ENCODE data around the gene HOXB6. TPM values are rescaled to one million over a fixed set of nuclear protein-coding genes. Genes with fewer than 3 reads are reported as not detected.

Gene HOXB6
- total RNA-seq, 1 experiment from 2014 or later = 196 TPM

- peak overlapping the region; percentile 70 to 99 for H3K4me3 ChIP-seq (ENCODE audit: low read depth in 2 of 2, low read length in 2 of 2)
- peak overlapping the region; percentile 97 for H3K27ac ChIP-seq (ENCODE audit: low read length)
- no peaks in the 10 kb centered on the region for H3K27me3 ChIP-seq (ENCODE audit: control insufficient read depth, insufficient read depth, low read length)
- in situ Hi-C loops (cut with HindIII; ENCODE audit: low pct_unique_long_range_greater_than_20kb, low sequenced_read_pairs) = no loop called here
- DNase-seq (ENCODE audit: low read depth, low spot score) (no peak), ATAC-seq (no peak)
- H3K4me1 ChIP-seq (ENCODE audit: control insufficient read depth, insufficient read depth, low read length) = peaks cover 88% of the 10 kb centered on the region
- no TSS peak for BruUV-seq (replicated peaks)
- intact Hi-C loops (cut with micrococcal nuclease; ENCODE audit: unreplicated experiment) = loop anchor here (1.0 kb wide), 1 partner anchor 35 kb away; no protein-coding TSS in a partner anchor
- peaks cover 12% of the 10 kb centered on the region for H3K36me3 ChIP-seq (ENCODE audit: control insufficient read depth, insufficient read depth, low read length)
- no peaks in the 10 kb centered on the region for H3K9me3 ChIP-seq (ENCODE audit: control insufficient read depth, insufficient read depth, low read depth, low read length)
- TF ChIP-seq CTCF (IDR thresholded peaks at IDR 0.05) (no peak), REST (IDR thresholded peaks at IDR 0.05; ENCODE audit: insufficient read depth in 1 of 2, low read depth in 2 of 2, low read length in 1 of 2) (no peak), TCF7L2 (IDR thresholded peaks at IDR 0.05; ENCODE audit: low read depth, low read length) (peak; percentile 89), SIN3A (IDR thresholded peaks at IDR 0.05; ENCODE audit: borderline replicate concordance, insufficient read depth, low read depth, low read length) (0 out of 2 replicates have a peak, but pooled peaks have one; percentile 56), POLR2AphosphoS5 (IDR thresholded peaks at IDR 0.05; ENCODE audit: low read depth, low read length) (peak; percentile 34)
- ChIA-PET POLR2A (interaction anchor here (1.2 kb wide), 2 partner anchors 9 to 30 kb away, joined by 3 to 4 read pairs; no protein-coding TSS in a partner anchor), CTCF (no interaction called here)
Measured at GRCh38 chr17:48575066-48575582, 29.7 kb downstream of the HOXB6 start.

GRCh38 chr17:48574505-48575065, 30.2 kb downstream of the HOXB6 start:
- POLR2A ChIA-PET = interaction anchor here (0.7 to 1.2 kb wide), 3 partner anchors 8 to 113 kb away, joined by 3 to 4 read pairs (median 3); no protein-coding TSS in a partner anchor
- peak overlapping the region; percentile 97 for H3K27ac ChIP-seq (ENCODE audit: low read length)

More at GRCh38 chr17:48574505-48575065, 30.2 kb downstream of the HOXB6 start:
- H3K9me3 ChIP-seq (ENCODE audit: control insufficient read depth, insufficient read depth, low read depth, low read length) = no peaks in the 10 kb centered on the region
- intact Hi-C loops (cut with micrococcal nuclease; ENCODE audit: unreplicated experiment) (loop anchor here (1.0 kb wide), 1 partner anchor 36 kb away; no protein-coding TSS in a partner anchor), in situ Hi-C loops (cut with HindIII; ENCODE audit: low pct_unique_long_range_greater_than_20kb, low sequenced_read_pairs) (no loop called here)
- BruUV-seq (replicated peaks) = no TSS peak
- TF ChIP-seq CTCF (IDR thresholded peaks at IDR 0.05) = no peak
- TF ChIP-seq REST (IDR thresholded peaks at IDR 0.05; ENCODE audit: insufficient read depth in 1 of 2, low read depth in 2 of 2, low read length in 1 of 2) = no peak
- 0 out of 2 replicates have a peak, but pooled peaks have one; percentile 69 for TF ChIP-seq SIN3A (IDR thresholded peaks at IDR 0.05; ENCODE audit: borderline replicate concordance, insufficient read depth, low read depth, low read length)
- TF ChIP-seq POLR2AphosphoS5 (IDR thresholded peaks at IDR 0.05; ENCODE audit: low read depth, low read length) = no peak; the same call in 1 of the 2 replicates
- DNase-seq (ENCODE audit: low read depth, low spot score) (no peak), ATAC-seq (no peak)
- H3K27me3 ChIP-seq (ENCODE audit: control insufficient read depth, insufficient read depth, low read length) = no peaks in the 10 kb centered on the region
- peak overlapping the region; percentile 70 to 99 for H3K4me3 ChIP-seq (ENCODE audit: low read depth in 2 of 2, low read length in 2 of 2)
- CTCF ChIA-PET = no interaction called here
- peaks cover 12% of the 10 kb centered on the region for H3K36me3 ChIP-seq (ENCODE audit: control insufficient read depth, insufficient read depth, low read length)
- peaks cover 88% of the 10 kb centered on the region for H3K4me1 ChIP-seq (ENCODE audit: control insufficient read depth, insufficient read depth, low read length)
